Stimulated activated memory B cell treated with anti-CD40 and anti-IgM and Interleukin-4, amounts not matched to agents 10 μg/mL and 1 μg/mL and 100 μg/mL, for 72 hours (primary cell): ENCODE measurements around the gene GIMAP6.
"Not testable (repeated sequence)": the region's sequence is repeated elsewhere in the genome, so short reads cannot be mapped to it uniquely, and the experiment has no call there.

Experiments
- ATAC-seq: fragments of 150-1000 bp; cut with Tn5 transposase; 2 replicates; pipeline ENCODE4 v1.10.0; 2021
- H3K27ac Mint-ChIP-seq: one replicate; pipeline ENCODE4 v1.8.0; 2022; ENCODE audit warnings: mild to moderate bottlenecking, mixed read lengths
- H3K27me3 Mint-ChIP-seq: one replicate; pipeline ENCODE4 v1.8.0; 2022; ENCODE audit warnings: mixed read lengths
- H3K36me3 Mint-ChIP-seq: one replicate; pipeline ENCODE4 v1.8.0; 2022; ENCODE audit warnings: mixed read lengths
- H3K4me1 Mint-ChIP-seq: one replicate; pipeline ENCODE4 v1.8.0; 2022; ENCODE audit warnings: mixed read lengths
- H3K4me3 Mint-ChIP-seq: one replicate; pipeline ENCODE4 v1.8.0; 2022; ENCODE audit warnings: mild to moderate bottlenecking, moderate library complexity, mixed read lengths
- H3K9me3 Mint-ChIP-seq: one replicate; pipeline ENCODE4 v1.8.0; 2022; ENCODE audit warnings: mixed read lengths

GIMAP6 gene

DNA sequence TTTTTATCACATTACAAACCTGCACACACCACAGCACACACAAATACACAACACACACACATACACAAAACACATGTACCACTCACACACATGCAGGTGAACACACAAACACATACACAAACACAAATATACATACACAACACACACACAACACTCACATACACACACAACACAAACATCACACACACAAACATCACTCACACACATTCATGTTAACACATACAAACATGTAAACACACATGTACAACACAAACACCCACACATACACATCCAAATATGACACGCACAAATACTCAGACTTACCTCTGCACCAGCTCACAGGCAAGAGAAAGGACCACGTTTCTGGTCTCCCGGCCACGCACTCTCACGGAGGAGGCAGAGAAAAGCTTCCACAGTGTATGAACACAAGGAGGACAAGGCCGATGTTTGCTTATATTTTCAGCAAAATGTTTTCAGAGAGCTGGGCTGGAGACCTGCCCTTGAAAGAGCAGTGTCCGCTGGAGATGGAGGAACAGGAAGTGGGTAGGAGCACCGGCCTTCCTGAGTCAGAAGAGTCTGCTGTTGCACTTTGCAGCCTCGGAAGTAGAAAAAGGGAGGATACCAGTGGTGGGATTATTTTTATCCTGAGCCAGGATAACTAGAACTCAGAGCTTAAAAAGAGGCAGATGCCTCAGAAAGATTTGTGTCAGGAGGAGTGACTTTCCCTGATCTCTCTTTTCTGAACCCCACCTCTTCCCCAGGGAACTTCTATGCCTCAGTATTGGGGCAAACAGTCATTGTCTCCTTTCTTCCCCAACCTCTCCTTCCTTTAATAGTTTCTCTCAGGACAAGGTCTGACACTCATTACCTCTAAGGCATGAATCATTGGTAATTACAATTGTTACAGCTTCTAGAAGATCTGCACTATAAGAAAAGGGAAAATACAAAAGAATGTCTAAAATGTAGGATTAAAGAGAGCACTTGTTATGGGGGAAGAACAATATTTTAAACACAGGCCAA lies at the start of gene GIMAP6:
TSS of gene GIMAP6 (minus strand) at position 520 of the 999 bp plus-strand sequence. CDS start 2,243 bp downstream, outside the sequence.
- no peak for ATAC-seq
- peak within 1 kb of the TSS; percentile 3 for H3K27ac Mint-ChIP-seq
- H3K4me1 Mint-ChIP-seq: peaks cover 13% of the 10 kb centered on the region
- H3K36me3 Mint-ChIP-seq: no peaks in the 10 kb centered on the region
- H3K4me3 Mint-ChIP-seq: peak within 1 kb of the TSS; percentile 55
- H3K9me3 Mint-ChIP-seq: no peaks in the 10 kb centered on the region
- H3K27me3 Mint-ChIP-seq: peaks cover 3% of the 10 kb centered on the region

- not testable (repeated sequence) for H3K27me3 Mint-ChIP-seq, H3K4me3 Mint-ChIP-seq, H3K27ac Mint-ChIP-seq, H3K36me3 Mint-ChIP-seq, H3K9me3 Mint-ChIP-seq, ATAC-seq
- H3K4me1 Mint-ChIP-seq: peaks cover 15% of the 10 kb centered on the region
These were observed 48.2 kb upstream of the GIMAP6 start for GRCh38 chr7:150680364-150680763.

- not testable (repeated sequence) for H3K36me3 Mint-ChIP-seq, H3K4me3 Mint-ChIP-seq
- peaks cover 12% of the 10 kb centered on the region for H3K4me1 Mint-ChIP-seq
These were observed 46.4 kb upstream of the GIMAP6 start for GRCh38 chr7:150678601-150679000.

GRCh38 chr7:150676854-150677253 lies 44.7 kb upstream of the GIMAP6 start:
- H3K27me3 Mint-ChIP-seq, H3K4me3 Mint-ChIP-seq, H3K27ac Mint-ChIP-seq, H3K9me3 Mint-ChIP-seq, H3K36me3 Mint-ChIP-seq, ATAC-seq: not testable (repeated sequence)
- peaks cover 12% of the 10 kb centered on the region for H3K4me1 Mint-ChIP-seq

More at GRCh38 chr7:150678601-150679000, 46.4 kb upstream of the GIMAP6 start:
- H3K9me3 Mint-ChIP-seq, ATAC-seq, H3K27ac Mint-ChIP-seq, H3K27me3 Mint-ChIP-seq: not testable (repeated sequence)

- ATAC-seq, H3K9me3 Mint-ChIP-seq, H3K27me3 Mint-ChIP-seq: not testable (repeated sequence)
These were observed 44.1 kb upstream of the GIMAP6 start for GRCh38 chr7:150676276-150676675.

DNA sequence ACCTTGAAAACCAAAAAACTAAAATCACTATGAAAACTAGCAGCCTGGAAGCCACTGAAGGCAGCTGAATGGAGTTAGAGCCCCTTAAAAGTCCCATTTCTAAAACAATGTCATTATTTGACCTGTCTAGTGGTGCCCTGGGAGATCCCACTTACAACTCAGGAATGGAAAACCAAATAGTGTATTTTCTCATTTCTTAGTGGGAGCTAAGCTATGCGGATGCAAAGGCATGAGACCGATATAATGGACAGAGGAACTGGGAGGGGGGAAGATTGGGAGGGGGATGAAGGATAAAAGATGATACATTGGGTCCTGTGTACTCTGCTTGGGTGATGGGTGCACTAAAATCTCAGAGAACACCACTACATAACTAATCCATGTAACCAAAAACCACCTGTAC lies 43.5 kb upstream of the GIMAP6 start:
- Mint-ChIP-seq H3K4me1 (peaks cover 12% of the 10 kb centered on the region), H3K4me3 (no peak overlapping the region), H3K27ac (no peak overlapping the region), H3K36me3 (no peaks in the 10 kb centered on the region), H3K9me3 (no peaks in the 10 kb centered on the region), H3K27me3 (no peaks in the 10 kb centered on the region)
- no peak for ATAC-seq

More at GRCh38 chr7:150676276-150676675, 44.1 kb upstream of the GIMAP6 start:
- not testable (repeated sequence) for H3K36me3 Mint-ChIP-seq, H3K27ac Mint-ChIP-seq, H3K4me3 Mint-ChIP-seq
- peaks cover 12% of the 10 kb centered on the region for H3K4me1 Mint-ChIP-seq

DNA sequence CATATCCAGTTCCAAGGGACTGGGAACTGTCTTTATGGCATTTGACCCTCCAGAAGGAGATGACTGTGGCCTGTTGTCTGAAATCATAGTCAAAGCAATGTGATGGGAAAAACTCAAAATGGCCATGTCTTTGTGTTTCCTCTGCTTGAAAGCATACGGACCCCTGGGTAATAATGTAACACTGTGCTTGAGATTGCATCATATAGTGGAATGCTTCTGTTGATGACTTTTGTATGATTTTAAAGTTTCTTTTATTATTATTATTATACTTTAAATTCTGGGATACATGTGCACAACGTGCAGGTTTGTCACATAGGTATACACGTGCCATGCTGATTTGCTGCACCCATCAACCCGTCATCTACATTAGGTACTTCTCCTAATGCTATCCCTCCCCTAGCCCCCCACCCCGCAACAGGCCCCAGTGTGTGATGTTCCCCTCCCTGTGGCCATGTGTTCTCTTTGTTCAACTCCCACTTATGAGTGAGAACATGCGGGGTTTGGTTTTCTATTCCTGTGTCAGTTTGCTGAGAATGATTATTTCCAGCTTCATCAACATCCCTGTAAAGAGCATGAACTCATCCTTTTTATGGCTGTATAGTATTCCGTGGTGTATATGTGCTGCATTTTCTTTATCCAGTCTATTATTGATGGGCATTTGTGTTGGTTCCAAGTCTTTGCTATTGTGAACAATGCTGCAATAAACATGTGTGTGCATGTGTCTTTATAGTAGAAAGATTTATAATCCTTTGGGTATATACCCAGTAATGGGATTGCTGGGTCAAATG lies 39.8 kb upstream of the GIMAP6 start:
- H3K27ac Mint-ChIP-seq, H3K4me3 Mint-ChIP-seq, H3K36me3 Mint-ChIP-seq, ATAC-seq, H3K9me3 Mint-ChIP-seq, H3K27me3 Mint-ChIP-seq: not testable (repeated sequence)
- peaks cover 17% of the 10 kb centered on the region for H3K4me1 Mint-ChIP-seq

DNA sequence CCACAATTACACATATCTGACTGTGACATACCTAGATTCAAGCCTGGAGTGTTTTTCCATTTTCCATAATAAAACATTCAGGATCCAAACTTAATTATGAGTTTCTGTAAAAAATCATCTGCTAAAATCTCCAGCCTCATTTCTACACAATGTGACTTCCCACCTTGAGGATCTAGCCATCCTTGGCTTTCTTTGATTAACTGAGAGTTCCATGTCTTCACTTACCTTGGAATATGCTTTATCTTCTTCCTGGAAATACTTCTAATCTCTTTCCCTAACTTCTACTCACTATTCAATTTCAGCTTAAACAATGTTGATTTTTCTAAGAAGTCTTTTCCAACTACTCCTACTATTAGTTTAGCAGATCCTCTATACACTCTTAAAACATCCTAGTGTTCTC lies 36.8 kb upstream of the GIMAP6 start:
- no peak for ATAC-seq
- Mint-ChIP-seq H3K4me1 (peaks cover 25% of the 10 kb centered on the region), H3K36me3 (peaks cover 6% of the 10 kb centered on the region), H3K4me3 (no peak overlapping the region), H3K27ac (no peak overlapping the region), H3K9me3 (peaks cover 4% of the 10 kb centered on the region), H3K27me3 (no peaks in the 10 kb centered on the region)

DNA sequence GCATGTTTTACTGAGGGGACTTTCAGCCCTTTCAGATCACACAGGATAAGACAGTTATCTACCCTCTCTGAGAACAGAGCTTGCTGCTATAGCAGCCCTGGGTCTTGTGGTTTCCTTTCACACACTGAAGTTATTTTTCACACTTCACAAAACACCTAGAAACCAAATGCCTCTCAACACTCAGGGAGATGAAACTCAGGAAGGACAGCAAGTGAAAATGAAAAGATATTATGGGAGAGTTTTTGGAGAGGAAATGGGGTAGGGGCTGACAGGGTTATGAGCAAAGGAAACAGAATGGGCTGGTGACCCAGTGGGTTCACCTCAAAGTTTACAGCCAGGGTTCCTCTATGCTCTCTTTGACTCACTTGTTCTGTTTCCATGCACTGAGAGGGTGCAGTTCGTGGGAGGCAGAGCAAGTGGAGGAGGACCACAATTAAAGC lies 36.3 kb upstream of the GIMAP6 start:
- Mint-ChIP-seq H3K36me3 (peaks cover 6% of the 10 kb centered on the region), H3K27ac (no peak overlapping the region), H3K9me3 (peaks cover 4% of the 10 kb centered on the region), H3K4me3 (no peak overlapping the region), H3K4me1 (peaks cover 29% of the 10 kb centered on the region), H3K27me3 (no peaks in the 10 kb centered on the region)
- ATAC-seq: no peak

DNA sequence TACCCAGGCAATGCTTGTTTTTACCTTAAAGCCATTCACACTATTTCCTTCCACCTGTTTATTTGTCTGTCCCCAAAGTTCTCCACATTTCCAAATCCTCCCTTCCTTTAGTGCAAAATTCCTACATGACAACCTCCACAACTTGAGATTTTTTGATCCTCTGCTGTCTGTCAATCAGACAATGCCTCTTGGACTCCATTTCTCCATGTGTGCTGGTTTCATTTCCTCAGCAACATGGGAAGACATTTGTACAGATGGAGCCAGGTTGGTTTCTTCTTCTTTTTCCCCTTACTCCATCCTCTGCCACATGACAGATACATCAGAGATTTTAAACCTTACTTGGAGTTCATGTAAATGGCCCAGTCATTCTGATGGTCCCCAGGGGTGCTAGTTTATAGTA lies 34.2 kb upstream of the GIMAP6 start:
- Mint-ChIP-seq H3K27me3 (no peaks in the 10 kb centered on the region), H3K4me3 (no peak overlapping the region), H3K4me1 (peaks cover 29% of the 10 kb centered on the region), H3K9me3 (peaks cover 4% of the 10 kb centered on the region), H3K27ac (no peak overlapping the region), H3K36me3 (peaks cover 6% of the 10 kb centered on the region)
- ATAC-seq: no peak

DNA sequence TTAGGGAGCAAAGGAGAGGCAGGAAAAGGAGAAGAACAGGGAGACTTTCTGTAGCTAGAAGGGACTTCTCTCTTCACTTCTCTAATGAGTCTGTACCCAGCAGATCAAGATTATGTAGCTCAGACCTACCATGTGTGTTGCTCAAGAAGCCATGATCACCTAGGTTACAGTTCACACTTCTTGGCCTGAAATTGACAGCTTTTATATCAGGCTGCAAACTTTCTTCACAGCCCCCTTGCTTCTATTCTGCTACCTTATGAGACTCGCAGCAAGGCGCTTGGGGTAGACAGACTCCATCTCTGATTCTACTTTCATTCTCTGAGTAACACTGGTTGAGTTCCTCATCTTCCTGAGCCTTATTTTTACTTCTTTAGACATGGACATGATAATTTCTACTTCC lies 33.7 kb upstream of the GIMAP6 start:
- H3K27me3 Mint-ChIP-seq: no peaks in the 10 kb centered on the region
- ATAC-seq: no peak
- H3K4me1 Mint-ChIP-seq: peaks cover 29% of the 10 kb centered on the region
- peaks cover 6% of the 10 kb centered on the region for H3K36me3 Mint-ChIP-seq
- H3K4me3 Mint-ChIP-seq: no peak overlapping the region
- peaks cover 4% of the 10 kb centered on the region for H3K9me3 Mint-ChIP-seq
- H3K27ac Mint-ChIP-seq: no peak overlapping the region

DNA sequence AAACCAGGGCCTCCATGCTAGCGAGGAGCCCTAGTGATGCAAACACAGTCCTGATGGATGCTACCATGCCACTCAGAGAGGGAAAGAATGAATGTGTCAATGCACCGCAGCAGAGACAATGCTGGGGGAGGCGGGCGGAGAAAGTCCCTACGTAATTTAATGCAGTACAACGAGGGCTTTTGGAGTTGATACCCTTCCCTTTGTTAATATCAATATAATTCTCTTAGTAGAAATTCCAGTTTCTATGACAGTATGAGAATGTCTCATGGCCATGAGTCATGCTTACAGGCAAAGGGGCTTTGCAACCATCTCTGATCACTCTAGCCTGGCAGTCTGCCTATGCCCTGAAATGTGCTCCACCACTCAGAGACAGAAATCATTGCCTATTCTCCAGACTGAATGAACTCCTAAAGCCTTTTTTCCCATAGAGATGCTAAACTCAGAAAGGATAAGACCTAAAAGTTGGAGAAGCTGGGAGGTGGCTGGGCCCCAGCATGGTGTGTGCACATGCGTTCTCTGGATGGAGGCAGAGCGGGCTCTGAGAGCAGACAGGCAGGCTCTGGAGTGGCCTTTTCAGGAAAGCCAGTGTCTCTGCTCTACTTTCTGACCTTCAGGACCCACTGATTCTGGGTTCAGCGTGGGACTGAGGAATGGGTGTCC lies 33.0 kb upstream of the GIMAP6 start:
- Mint-ChIP-seq H3K4me1 (peaks cover 29% of the 10 kb centered on the region), H3K4me3 (no peak overlapping the region), H3K27ac (no peak overlapping the region), H3K9me3 (peaks cover 4% of the 10 kb centered on the region), H3K36me3 (peaks cover 6% of the 10 kb centered on the region), H3K27me3 (no peaks in the 10 kb centered on the region)
- no peak for ATAC-seq

DNA sequence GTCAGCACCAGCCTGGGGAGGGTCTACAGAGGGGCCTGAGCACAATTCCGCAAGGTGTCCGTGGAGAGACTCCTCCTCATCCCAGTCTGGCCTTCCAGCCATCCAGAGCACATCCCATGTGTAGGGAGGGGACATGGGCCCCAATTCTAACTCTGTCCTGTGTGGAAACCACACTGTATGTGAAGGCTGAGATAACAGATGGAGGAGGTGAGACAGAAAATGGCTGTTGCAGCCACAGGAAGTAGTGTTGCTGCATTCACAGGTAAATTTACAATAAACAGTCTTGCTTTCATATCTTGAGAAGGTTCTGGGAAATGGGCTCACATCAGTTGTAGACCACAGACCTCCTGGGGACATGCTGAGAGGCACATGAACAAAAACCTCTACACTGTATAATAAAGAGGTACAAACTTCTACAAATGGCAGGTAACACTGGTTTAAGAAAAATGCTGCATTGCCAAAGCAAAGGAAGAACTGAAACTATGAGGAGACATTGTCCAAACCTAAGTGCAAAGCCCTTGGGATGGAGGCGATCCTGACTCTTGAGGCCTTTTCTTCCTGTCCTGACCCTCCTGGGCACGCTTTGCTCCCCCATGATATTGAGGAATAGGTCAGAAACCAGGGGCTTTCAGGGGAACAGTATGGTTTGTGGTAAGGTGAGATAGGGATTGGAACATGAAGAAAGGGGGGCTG lies 31.8 kb upstream of the GIMAP6 start:
- Mint-ChIP-seq H3K9me3 (peaks cover under 1% of the 10 kb centered on the region), H3K4me1 (peaks cover 29% of the 10 kb centered on the region), H3K27me3 (no peaks in the 10 kb centered on the region), H3K27ac (peak overlapping the region; percentile 21), H3K4me3 (no peak overlapping the region), H3K36me3 (peaks cover 1% of the 10 kb centered on the region)
- peak; percentile 41 for ATAC-seq

DNA sequence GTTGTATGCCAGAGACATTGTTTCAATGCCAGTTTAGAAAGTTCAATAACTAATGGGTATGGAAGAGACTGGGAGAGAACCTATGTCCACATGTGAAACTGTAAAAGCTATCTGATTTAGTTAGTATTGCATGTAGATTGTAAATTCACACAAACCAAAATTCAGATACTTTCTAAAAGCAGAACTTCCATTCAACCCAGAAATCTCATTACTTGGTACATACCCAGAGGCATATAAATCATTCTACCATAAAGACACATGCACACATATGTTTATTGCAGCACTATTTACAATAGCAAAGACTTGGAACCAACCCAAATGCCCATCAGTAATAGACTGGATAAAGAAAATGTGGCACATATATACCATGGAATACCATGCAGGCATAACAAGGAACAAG lies 30.6 kb upstream of the GIMAP6 start:
- H3K27me3 Mint-ChIP-seq, H3K9me3 Mint-ChIP-seq, H3K36me3 Mint-ChIP-seq, H3K27ac Mint-ChIP-seq, H3K4me3 Mint-ChIP-seq, ATAC-seq: not testable (repeated sequence)
- H3K4me1 Mint-ChIP-seq: peaks cover 23% of the 10 kb centered on the region
